ENCODE data around the gene PPP2CA. TPM values are rescaled to one million over a fixed set of nuclear protein-coding genes. Genes with fewer than 3 reads are reported as not detected.

Gene PPP2CA
- total and polyA plus RNA-seq, 2 of the 13 experiments (the other 11 are each of a cell fraction or from before 2014, with no cell fraction given): 82.4 to 171 TPM

GRCh38 chr5:134175921-134176510 lies 49.9 kb downstream of the PPP2CA start (continued):
- no peak for TF ChIP-seq ZBTB44 (CRISPR knock-in tag; IDR thresholded peaks at IDR 0.05)
- no peak for TF ChIP-seq ZNF546 (CRISPR knock-in tag; conservative IDR thresholded peaks at IDR 0.05)
- no peak for TF ChIP-seq ZNF44 (CRISPR knock-in tag; IDR thresholded peaks at IDR 0.05)
- TF ChIP-seq CBX2 (IDR thresholded peaks at IDR 0.05; ENCODE audit: low read depth, low read length): no peak
- no peak for TF ChIP-seq CBX2 (CRISPR knock-in tag; IDR thresholded peaks at IDR 0.05; ENCODE audit: low read depth)
- TF ChIP-seq MAFF (IDR thresholded peaks at IDR 0.05; ENCODE audit: low read depth, low read length): no peak
- no peak for TF ChIP-seq MYPOP (CRISPR knock-in tag; IDR thresholded peaks at IDR 0.05)
- TF ChIP-seq ZNF567 (CRISPR knock-in tag; IDR thresholded peaks at IDR 0.05; ENCODE audit: borderline replicate concordance): no peak
- TF ChIP-seq, protein P1, sequence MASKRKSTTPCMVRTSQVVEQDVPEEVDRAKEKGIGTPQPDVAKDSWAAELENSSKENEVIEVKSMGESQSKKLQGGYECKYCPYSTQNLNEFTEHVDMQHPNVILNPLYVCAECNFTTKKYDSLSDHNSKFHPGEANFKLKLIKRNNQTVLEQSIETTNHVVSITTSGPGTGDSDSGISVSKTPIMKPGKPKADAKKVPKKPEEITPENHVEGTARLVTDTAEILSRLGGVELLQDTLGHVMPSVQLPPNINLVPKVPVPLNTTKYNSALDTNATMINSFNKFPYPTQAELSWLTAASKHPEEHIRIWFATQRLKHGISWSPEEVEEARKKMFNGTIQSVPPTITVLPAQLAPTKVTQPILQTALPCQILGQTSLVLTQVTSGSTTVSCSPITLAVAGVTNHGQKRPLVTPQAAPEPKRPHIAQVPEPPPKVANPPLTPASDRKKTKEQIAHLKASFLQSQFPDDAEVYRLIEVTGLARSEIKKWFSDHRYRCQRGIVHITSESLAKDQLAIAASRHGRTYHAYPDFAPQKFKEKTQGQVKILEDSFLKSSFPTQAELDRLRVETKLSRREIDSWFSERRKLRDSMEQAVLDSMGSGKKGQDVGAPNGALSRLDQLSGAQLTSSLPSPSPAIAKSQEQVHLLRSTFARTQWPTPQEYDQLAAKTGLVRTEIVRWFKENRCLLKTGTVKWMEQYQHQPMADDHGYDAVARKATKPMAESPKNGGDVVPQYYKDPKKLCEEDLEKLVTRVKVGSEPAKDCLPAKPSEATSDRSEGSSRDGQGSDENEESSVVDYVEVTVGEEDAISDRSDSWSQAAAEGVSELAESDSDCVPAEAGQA (IDR thresholded peaks at IDR 0.05; ENCODE audit: low read depth): no peak
- TF ChIP-seq, protein P1 (CRISPR knock-in tag; IDR thresholded peaks at IDR 0.05; ENCODE audit: borderline replicate concordance): no peak
- TF ChIP-seq ZNF879 (CRISPR knock-in tag; IDR thresholded peaks at IDR 0.05): no peak
- TF ChIP-seq TRAFD1 (CRISPR knock-in tag; IDR thresholded peaks at IDR 0.05; ENCODE audit: borderline replicate concordance): no peak
- no peak for TF ChIP-seq ZSCAN12 (CRISPR knock-in tag; IDR thresholded peaks at IDR 0.05)
- no peak for TF ChIP-seq MATR3 (CRISPR knock-in tag; IDR thresholded peaks at IDR 0.05)
- TF ChIP-seq ZBTB37 (CRISPR knock-in tag; IDR thresholded peaks at IDR 0.05): 0 out of 2 replicates have a peak, but pooled peaks have one; percentile 10
- no peak for TF ChIP-seq PHF5A (CRISPR knock-in tag; IDR thresholded peaks at IDR 0.05; ENCODE audit: low read depth, unreplicated experiment)
- TF ChIP-seq PHF21A (CRISPR knock-in tag; IDR thresholded peaks at IDR 0.05): peak; percentile 10; the same call in 1 of the 2 replicates

Data from HepG2 (cell line).